Tibial artery (tissue), 4 donors: Measurements from ENCODE around the gene C11orf24.

Experiments
- DNase-seq, 2 donors: peaks; one replicate each; pipeline ENCODE4 v3.0.0-alpha.2; 2019
- H3K27ac ChIP-seq, 2 donors: fragments of 200-600 bp; sonication (generic) in 1 of 2; 1 replicate in 1 of 2; 2 replicates in 1 of 2; pipeline ENCODE4 v1.5.1; 2018 to 2019; ENCODE audit warnings: mild to moderate bottlenecking in 1 of 2
- H3K27me3 ChIP-seq, 2 donors: fragments of 200-600 bp; sonication (generic) in 1 of 2; one replicate each; pipeline versions ENCODE4 v1.5.1 to v1.6.0; 2016 to 2019
- H3K36me3 ChIP-seq, 3 donors: fragments of 200-600 bp; sonication (generic) in 2 of 3; one replicate each; pipeline ENCODE4 v1.5.1; 2016 to 2019; ENCODE audit warnings: mild to moderate bottlenecking in 2 of 3
- H3K4me1 ChIP-seq, 4 donors: fragments of 200-600 bp; sonication (generic) in 2 of 4; 1 replicate in 3 of 4; 2 replicates in 1 of 4; pipeline ENCODE4 v1.5.1; 2016 to 2019
- H3K4me3 ChIP-seq, 2 donors: fragments of 200-600 bp; sonication (generic) in 1 of 2; 1 replicate in 1 of 2; 2 replicates in 1 of 2; pipeline ENCODE4 v1.5.1; 2018 to 2019; ENCODE audit warnings: mild to moderate bottlenecking in 2 of 2
- H3K9me3 ChIP-seq, 3 donors: fragments of 200-600 bp; sonication (generic) in 1 of 3; one replicate each; pipeline ENCODE4 v1.5.1; 2016 to 2019
- CTCF ChIP-seq, 2 experiments: fragments of 200-600 bp in 1 of 2; fragments of 450-650 bp in 1 of 2; IDR thresholded peaks; one replicate each; pipeline ENCODE4 v1.5.1; 2017 to 2019; ENCODE audit warnings: antibody characterized with exemption in 2 of 2, mild to moderate bottlenecking in 1 of 2, moderate library complexity in 1 of 2
- intact Hi-C: fragments of 100-400 bp; cut with DNase I; formaldehyde crosslinking; loops from one replicate; pipeline ENCODE4 v1.15.0; 2023; ENCODE audit warnings: low total_unique reads

Gene C11orf24

GRCh38 chr11:68229601-68230000, 42.2 kb downstream of the C11orf24 start:
- no peak overlapping the region for H3K4me3 ChIP-seq
- DNase-seq = no peak
- intact Hi-C loops = no loop called here
- peaks cover 0 to 5% (median 0%) of the 10 kb centered on the region in 3 donors for H3K9me3 ChIP-seq
- no peaks in the 10 kb centered on the region for H3K27me3 ChIP-seq
- H3K4me1 ChIP-seq = no peaks in the 10 kb centered on the region
- no peaks in the 10 kb centered on the region for H3K36me3 ChIP-seq
- TF ChIP-seq CTCF (IDR thresholded peaks at IDR 0.05) = no peak
- H3K27ac ChIP-seq = no peak overlapping the region

GRCh38 chr11:68226421-68226820, 45.4 kb downstream of the C11orf24 start:
- H3K27me3 ChIP-seq = no peaks in the 10 kb centered on the region
- H3K9me3 ChIP-seq = no peaks in the 10 kb centered on the region
- no peaks in the 10 kb centered on the region for H3K4me1 ChIP-seq
- no peak overlapping the region for H3K27ac ChIP-seq
- DNase-seq = no peak
- intact Hi-C loops = no loop called here
- H3K36me3 ChIP-seq = no peaks in the 10 kb centered on the region
- no peak for TF ChIP-seq CTCF (IDR thresholded peaks at IDR 0.05)
- no peak overlapping the region for H3K4me3 ChIP-seq

GRCh38 chr11:68224606-68225005, 47.2 kb downstream of the C11orf24 start:
- Histone ChIP-seq H3K27ac (no peak overlapping the region), H3K36me3 (no peaks in the 10 kb centered on the region), H3K9me3 (no peaks in the 10 kb centered on the region), H3K4me3 (no peak overlapping the region), H3K27me3 (no peaks in the 10 kb centered on the region), H3K4me1 (no peaks in the 10 kb centered on the region)
- intact Hi-C loops = no loop called here
- TF ChIP-seq CTCF (IDR thresholded peaks at IDR 0.05) = no peak
- DNase-seq = no peak

GRCh38 chr11:68223275-68223674, 48.5 kb downstream of the C11orf24 start:
- H3K27ac ChIP-seq = no peak overlapping the region
- H3K36me3 ChIP-seq = no peaks in the 10 kb centered on the region
- H3K4me1 ChIP-seq = no peaks in the 10 kb centered on the region
- H3K9me3 ChIP-seq = no peaks in the 10 kb centered on the region
- no peak for TF ChIP-seq CTCF (IDR thresholded peaks at IDR 0.05)
- no peak overlapping the region for H3K4me3 ChIP-seq
- no peaks in the 10 kb centered on the region for H3K27me3 ChIP-seq
- no peak for DNase-seq
- intact Hi-C loops = no loop called here

GRCh38 chr11:68221406-68221805, 50.4 kb downstream of the C11orf24 start:
- Histone ChIP-seq H3K4me1 (no peaks in the 10 kb centered on the region), H3K27ac (no peak overlapping the region), H3K4me3 (no peak overlapping the region), H3K27me3 (no peaks in the 10 kb centered on the region), H3K36me3 (no peaks in the 10 kb centered on the region), H3K9me3 (no peaks in the 10 kb centered on the region)
- intact Hi-C loops = no loop called here
- no peak for TF ChIP-seq CTCF (IDR thresholded peaks at IDR 0.05)
- no peak for DNase-seq
